T follicular helper cell (primary cell): Measurements from ENCODE around the gene MAPK14.

Source experiments
- DNase-seq: peaks from one replicate; pipeline ENCODE4 v3.0.0-alpha.2; 2020; ENCODE audit warnings: low read depth

The MAPK14 gene

GRCh38 chr6:36035225-36035624, 7.6 kb downstream of the MAPK14 start:
- DNase-seq: no peak

- no peak for DNase-seq
These were observed 10.7 kb downstream of the MAPK14 start for GRCh38 chr6:36038120-36038876.

GRCh38 chr6:36039112-36039511, 11.5 kb downstream of the MAPK14 start:
- no peak for DNase-seq

GRCh38 chr6:36040958-36041357, 13.3 kb downstream of the MAPK14 start:
- DNase-seq: no peak

- no peak for DNase-seq
These were observed 15.1 kb downstream of the MAPK14 start for GRCh38 chr6:36042618-36043260.

GRCh38 chr6:36049582-36049981, 22.0 kb downstream of the MAPK14 start:
- no peak for DNase-seq

GRCh38 chr6:36050305-36050704, 22.7 kb downstream of the MAPK14 start:
- no peak for DNase-seq

- no peak for DNase-seq
These were observed 23.5 kb downstream of the MAPK14 start for GRCh38 chr6:36050947-36051710.

- DNase-seq: no peak
These were observed 24.5 kb downstream of the MAPK14 start for GRCh38 chr6:36052097-36052496.

- DNase-seq: no peak
These were observed 26.3 kb downstream of the MAPK14 start for GRCh38 chr6:36053878-36054277.

GRCh38 chr6:36054415-36054814, 26.8 kb downstream of the MAPK14 start:
- no peak for DNase-seq

- DNase-seq: no peak
These were observed 27.3 kb downstream of the MAPK14 start for GRCh38 chr6:36054956-36055355.

- no peak for DNase-seq
These were observed 28.6 kb downstream of the MAPK14 start for GRCh38 chr6:36056178-36056577.

GRCh38 chr6:36061236-36061635, 33.6 kb downstream of the MAPK14 start:
- DNase-seq: no peak

GRCh38 chr6:36062247-36062646, 34.6 kb downstream of the MAPK14 start:
- no peak for DNase-seq

- no peak for DNase-seq
These were observed 35.9 kb downstream of the MAPK14 start for GRCh38 chr6:36063318-36064060.

- DNase-seq: no peak
These were observed 37.3 kb downstream of the MAPK14 start for GRCh38 chr6:36064770-36065396.

- no peak for DNase-seq
These were observed 38.3 kb downstream of the MAPK14 start for GRCh38 chr6:36065916-36066315.

- no peak for DNase-seq
These were observed 39.2 kb downstream of the MAPK14 start for GRCh38 chr6:36066817-36067216.

- DNase-seq: no peak
These were observed 39.9 kb downstream of the MAPK14 start for GRCh38 chr6:36067374-36068011.

GRCh38 chr6:36068012-36068392, 40.4 kb downstream of the MAPK14 start:
- DNase-seq: no peak
